ENCODE results near the gene COPZ1.

- no peak for TF ChIP-seq POLR2AphosphoS5 (IDR thresholded peaks at IDR 0.05)
- TF ChIP-seq CTCF (IDR thresholded peaks at IDR 0.05): no peak
Observed at GRCh38 chr12:54373649-54374561, 49.0 kb downstream of the COPZ1 start.

All from breast epithelium (tissue), 3 donors.